Adrenal gland (tissue), 12 donors: Measurements from ENCODE around the gene RGS9BP. TPM values are rescaled to one million over a fixed set of nuclear protein-coding genes. Genes with fewer than 3 reads are reported as not detected.
"Not testable (repeated sequence)": the region's sequence is repeated elsewhere in the genome, so short reads cannot be mapped to it uniquely, and the experiment has no call there.

Experiments
- DNase-seq, 7 donors: peaks; one replicate each; pipeline ENCODE4 v3.0.0-alpha.2; 2019 to 2020
- H3K27ac ChIP-seq, 5 donors: fragments of 200-600 bp; sonication (generic) in 4 of 5; 1 replicate in 3 of 5; 2 replicates in 2 of 5; pipeline versions ENCODE4 v1.5.1 to v1.8.0; 2016 to 2020; ENCODE audit warnings: mild to moderate bottlenecking in 1 of 5
- H3K27me3 ChIP-seq: fragments of 200-600 bp; 2 replicates; pipeline ENCODE4 v1.8.0; 2021
- H3K36me3 ChIP-seq, 2 donors: fragments of 200-600 bp; replicated peaks in 1 of 2; 1 replicate in 1 of 2; 2 replicates in 1 of 2; pipeline versions ENCODE4 v1.5.1 to v1.8.0; 2018 to 2022
- H3K4me1 ChIP-seq, 2 donors: fragments of 200-600 bp; replicated peaks in 1 of 2; 1 replicate in 1 of 2; 2 replicates in 1 of 2; pipeline versions ENCODE4 v1.5.1 to v1.8.0; 2018 to 2021
- H3K4me3 ChIP-seq, 4 donors: fragments of 200-600 bp; sonication (generic) in 3 of 4; one replicate each; pipeline ENCODE4 v1.5.1; 2016 to 2018
- H3K9me3 ChIP-seq, 3 donors: fragments of 200-600 bp; sonication (generic) in 1 of 3; replicated peaks in 1 of 3; 1 replicate in 2 of 3; 2 replicates in 1 of 3; pipeline versions ENCODE4 v1.5.1 to v1.8.0; 2016 to 2021
- CTCF ChIP-seq, 6 experiments: fragments of 450-650 bp in 4 of 6; fragments of 200-600 bp in 2 of 6; sonication (generic) in 1 of 6; IDR thresholded peaks; 1 replicate in 5 of 6; 2 replicates in 1 of 6; pipeline versions ENCODE4 v1.5.1 to v1.8.0; 2016 to 2021; ENCODE audit warnings: antibody characterized with exemption in 6 of 6, mild to moderate bottlenecking in 2 of 6, moderate library complexity in 1 of 6
- POLR2A ChIP-seq, 2 donors: fragments of 450-650 bp; IDR thresholded peaks; one replicate each; pipeline ENCODE4 v1.6.1; 2017; ENCODE audit warnings: antibody characterized with exemption in 2 of 2, mild to moderate bottlenecking in 2 of 2, moderate library complexity in 1 of 2
- WGBS, 4 donors: extraction: QIAGEN DNeasy Blood & Tissue Kit in 2 of 4; methylation state at CpG; one replicate each; pipeline versions ENCODE4 v1.1.5 to v1.1.7; 2013 to 2017; 5-methylcytosine and 5-hydroxymethylcytosine counted together
- intact Hi-C, 2 donors: fragments of 100-400 bp; cut with DNase I; formaldehyde crosslinking; loops; one replicate each; pipeline versions ENCODE4 v1.14.1 to v1.15.0; 2022 to 2023
- polyA plus RNA-seq, 3 donors: library from polyadenylated mRNA; stranded (reverse); fragments of 200-250 nt in 2 of 3; fragments of 350-450 nt in 1 of 3; fragmentation: Illumina TruSeq in 1 of 3; extraction: RNeasy Lipid Tissue Mini Kit (QIAGEN cat#74804) in 1 of 3; gene quantifications; one replicate each; pipeline ENCODE4 v1.2.3, GENCODE V29; 2013 to 2014
- total RNA-seq, 9 donors: library from RNA; depleted of rRNA in 4 of 9; stranded (reverse); fragments of >200 nt in 4 of 9; fragments of 120-200 nt in 1 of 9; fragmentation: NEBNext Ultra II Directional in 1 of 9; extraction: Animal tissue kit (Norgen Biotek cat#: 25700) in 1 of 9; gene quantifications; one replicate each; pipeline versions ENCODE4 v1.1.0 to v1.2.4, GENCODE V29; 2013 to 2023
- donor health status: healthy with polysubstance abuse.
- donor health status: Bipolar disorder and iron deficiency.
- donor health status: DM: yes; HTN: yes; CAD: no.
- donor health status: DM: no; HTN: no; CAD: no.
- donor health status: DM: no; HTN: no; CAD: no.
- donor health status: DM: yes; HTN: yes; CAD: no.

Gene RGS9BP
- total and polyA plus RNA-seq, 12 donors: 0.10 to 2.3 (median 0.79) TPM

GRCh38 chr19:32651729-32652140 is 23.9 kb upstream of the RGS9BP start:
- Histone ChIP-seq H3K27me3 (no peaks in the 10 kb centered on the region), H3K4me3 (no peak overlapping the region), H3K9me3 (no peaks in the 10 kb centered on the region), H3K27ac (no peak overlapping the region), H3K36me3 (peaks cover 0 to 38% of the 10 kb centered on the region in 2 donors), H3K4me1 (no peaks in the 10 kb centered on the region)
- peak in 1 of 7 donors; percentile 63 for DNase-seq
- WGBS, 4 donors: 76 to 91% (median 83%) methylated on average over 7 to 8 of the region's 8 CpGs
- intact Hi-C loops: no loop called here
- TF ChIP-seq CTCF (IDR thresholded peaks at IDR 0.05) (no peak), POLR2A (IDR thresholded peaks at IDR 0.05) (no peak)

- intact Hi-C loops, H3K27me3 ChIP-seq, DNase-seq, H3K27ac ChIP-seq, H3K9me3 ChIP-seq, H3K4me3 ChIP-seq, H3K4me1 ChIP-seq: not testable (repeated sequence)
- H3K36me3 ChIP-seq: peaks cover 0 to 32% of the 10 kb centered on the region in 2 donors
- whole genome bisulfite sequencing, 4 donors: 93 to 97% (median 94%) methylated on average over 13 of the region's 13 CpGs
Measured at GRCh38 chr19:32652331-32652730, 23.3 kb upstream of the RGS9BP start.

- Histone ChIP-seq H3K36me3 (peaks cover 0 to 25% of the 10 kb centered on the region in 2 donors), H3K27ac (no peak overlapping the region), H3K27me3 (no peaks in the 10 kb centered on the region), H3K9me3 (no peaks in the 10 kb centered on the region), H3K4me1 (no peaks in the 10 kb centered on the region), H3K4me3 (no peak overlapping the region)
- DNase-seq: peak; percentile 55 to 88 (median 85)
- TF ChIP-seq CTCF (IDR thresholded peaks at IDR 0.05) (no peak), POLR2A (IDR thresholded peaks at IDR 0.05) (no peak)
- intact Hi-C loops: no loop called here
- 55 to 82% (median 59%) methylated on average over 5 to 12 of the region's 12 CpGs for WGBS, 4 donors
Measured at GRCh38 chr19:32652894-32653598, 22.6 kb upstream of the RGS9BP start.

GRCh38 chr19:32653599-32653915 is 22.1 kb upstream of the RGS9BP start:
- H3K27me3 ChIP-seq: no peaks in the 10 kb centered on the region
- H3K27ac ChIP-seq: no peak overlapping the region
- intact Hi-C loops: no loop called here
- H3K9me3 ChIP-seq: no peaks in the 10 kb centered on the region
- DNase-seq: no peak
- peaks cover 0 to 25% of the 10 kb centered on the region in 2 donors for H3K36me3 ChIP-seq
- no peaks in the 10 kb centered on the region for H3K4me1 ChIP-seq
- WGBS, 4 donors: 91 to 96% (median 94%) methylated on average over 14 to 15 of the region's 15 CpGs
- no peak for TF ChIP-seq CTCF (IDR thresholded peaks at IDR 0.05)
- no peak overlapping the region for H3K4me3 ChIP-seq

- H3K27me3 ChIP-seq, DNase-seq, H3K9me3 ChIP-seq, H3K4me3 ChIP-seq, H3K27ac ChIP-seq, H3K4me1 ChIP-seq, intact Hi-C loops: not testable (repeated sequence)
- 95 to 99% (median 96%) methylated on average over 7 to 8 of the region's 8 CpGs for WGBS, 4 donors
- peaks cover 0 to 18% of the 10 kb centered on the region in 2 donors for H3K36me3 ChIP-seq
Measured at GRCh38 chr19:32656379-32656778, 19.3 kb upstream of the RGS9BP start.
